WTC11 (cell line): ENCODE data around the gene ETV6. TPM values are rescaled to one million over a fixed set of nuclear protein-coding genes. Genes with fewer than 3 reads are reported as not detected.
A peak's percentile ranks its signal among the peaks of the same experiment; 100 is the strongest.

Experiments used
- ATAC-seq: fragments of 200-7000 bp; cut with Tn5 transposase; 2 replicates; pipeline ENCODE4 v1.10.0; 2021; ENCODE audit warnings: mild to moderate bottlenecking, moderate library complexity
- CTCF ChIA-PET: fragments of 300-600 bp; sonication (Branson Sonifier 250); formaldehyde crosslinking; loops from one replicate; lab custom pipeline; 2021; ENCODE audit warnings: antibody characterized with exemption; lab: Charles Lee
- POLR2A ChIA-PET: fragments of 350-600 bp; sonication (Branson Sonifier 250); formaldehyde crosslinking; loops from one replicate; lab custom pipeline; 2021; ENCODE audit warnings: antibody characterized with exemption; lab: Charles Lee
- DNase-seq: peaks from one replicate; pipeline ENCODE4 v3.0.0; 2021; ENCODE audit warnings: low spot score
- H3K27ac Mint-ChIP-seq: 2 replicates; pipeline ENCODE4 v1.8.0; 2021; ENCODE audit warnings: mixed read lengths
- H3K27me3 Mint-ChIP-seq: 2 replicates; pipeline ENCODE4 v1.8.0; 2021; ENCODE audit warnings: low read depth, mild to moderate bottlenecking, moderate library complexity, mixed read lengths
- H3K36me3 Mint-ChIP-seq: 2 replicates; pipeline ENCODE4 v1.8.0; 2021; ENCODE audit warnings: mixed read lengths
- H3K4me1 Mint-ChIP-seq: 2 replicates; pipeline ENCODE4 v1.8.0; 2022; ENCODE audit warnings: mixed read lengths
- H3K4me3 Mint-ChIP-seq: 2 replicates; pipeline ENCODE4 v1.8.0; 2021; ENCODE audit warnings: mild to moderate bottlenecking, moderate library complexity, mixed read lengths
- H3K9me3 Mint-ChIP-seq: 2 replicates; pipeline ENCODE4 v1.8.0; 2021; ENCODE audit warnings: mixed read lengths
- ARID4B ChIP-seq: sonication (generic); formaldehyde crosslinking; IDR thresholded peaks from 2 replicates; pipeline ENCODE4 v1.8.0; 2023; ENCODE audit warnings: missing genetic modification reagents, mild to moderate bottlenecking, borderline replicate concordance
- ATF2 ChIP-seq: sonication (generic); formaldehyde crosslinking; IDR thresholded peaks from 2 replicates; pipeline ENCODE4 v1.8.1; 2022; ENCODE audit warnings: low read depth, missing genetic modification reagents, borderline replicate concordance
- CREM ChIP-seq: sonication (generic); formaldehyde crosslinking; IDR thresholded peaks from 2 replicates; pipeline ENCODE4 v1.8.1; 2022; ENCODE audit warnings: mild to moderate bottlenecking, missing genetic modification reagents, moderate library complexity
- CTCF ChIP-seq: fragments of 200-600 bp; IDR thresholded peaks from 2 replicates; pipeline ENCODE4 v1.8.0; 2022; ENCODE audit warnings: antibody characterized with exemption
- ERG ChIP-seq: fragments of 250-450 bp; sonication (Bioruptor Pico); IDR thresholded peaks from 2 replicates; pipeline ENCODE4 v1.8.0; 2021; ENCODE audit warnings: mild to moderate bottlenecking
- GABPB1 ChIP-seq: sonication (generic); formaldehyde crosslinking; IDR thresholded peaks from 2 replicates; pipeline ENCODE4 v1.8.1; 2023; ENCODE audit warnings: mild to moderate bottlenecking, missing genetic modification reagents
- JAZF1 ChIP-seq: fragments of 250-450 bp; sonication (Bioruptor Pico); IDR thresholded peaks from 2 replicates; pipeline ENCODE4 v1.9.0; 2021; ENCODE audit warnings: moderate library complexity, mild to moderate bottlenecking, inconsistent platforms
- MAX ChIP-seq: sonication (generic); formaldehyde crosslinking; IDR thresholded peaks from 2 replicates; pipeline ENCODE4 v1.8.0; 2022; ENCODE audit warnings: mild to moderate bottlenecking, missing genetic modification reagents
- MLX ChIP-seq: sonication (generic); formaldehyde crosslinking; IDR thresholded peaks from 2 replicates; pipeline ENCODE4 v1.8.1; 2023; ENCODE audit warnings: mild to moderate bottlenecking, missing genetic modification reagents, moderate library complexity
- OVOL2 ChIP-seq: fragments of 250-450 bp; sonication (Bioruptor Pico); IDR thresholded peaks from 2 replicates; pipeline ENCODE4 v1.9.0; 2021; ENCODE audit warnings: mild to moderate bottlenecking, borderline replicate concordance
- PRDM15 ChIP-seq: sonication (generic); formaldehyde crosslinking; IDR thresholded peaks from 2 replicates; pipeline ENCODE4 v1.8.0; 2022; ENCODE audit warnings: missing genetic modification reagents
- TP53 ChIP-seq: sonication (generic); formaldehyde crosslinking; IDR thresholded peaks from 2 replicates; pipeline ENCODE4 v1.8.1; 2023; ENCODE audit warnings: mild to moderate bottlenecking, missing genetic modification reagents
- ZBTB21 ChIP-seq: sonication (generic); formaldehyde crosslinking; IDR thresholded peaks from 2 replicates; pipeline ENCODE4 v1.8.1; 2023; ENCODE audit warnings: mild to moderate bottlenecking, missing genetic modification reagents, borderline replicate concordance
- ZBTB43 ChIP-seq: sonication (generic); formaldehyde crosslinking; IDR thresholded peaks from 2 replicates; pipeline ENCODE4 v1.8.1; 2023; ENCODE audit warnings: mild to moderate bottlenecking, missing genetic modification reagents
- ZNF317 ChIP-seq: sonication (generic); formaldehyde crosslinking; IDR thresholded peaks from 2 replicates; pipeline ENCODE4 v1.8.1; 2023; ENCODE audit warnings: low read depth, mild to moderate bottlenecking, moderate library complexity, missing genetic modification reagents, borderline replicate concordance
- ZNF416 ChIP-seq: fragments of 250-450 bp; sonication (Bioruptor Pico); IDR thresholded peaks from 2 replicates; pipeline ENCODE4 v1.9.0; 2021; ENCODE audit warnings: mild to moderate bottlenecking, inconsistent platforms
- ZNF512 ChIP-seq: sonication (generic); formaldehyde crosslinking; IDR thresholded peaks from 2 replicates; pipeline ENCODE4 v1.8.1; 2022; ENCODE audit warnings: missing genetic modification reagents, borderline replicate concordance
- total RNA-seq: library from RNA; stranded (reverse); gene quantifications from 3 replicates; pipeline ENCODE4 v1.2.3, GENCODE V29; 2021

ETV6 gene
- total RNA-seq, 1 experiment from 2014 or later: 23.5 TPM

- ChIA-PET CTCF (no interaction called here), POLR2A (no interaction called here)
- peaks cover 15% of the 10 kb centered on the region for H3K4me1 Mint-ChIP-seq
- H3K4me3 Mint-ChIP-seq: no peak overlapping the region
- H3K36me3 Mint-ChIP-seq: no peaks in the 10 kb centered on the region
- H3K27me3 Mint-ChIP-seq: no peaks in the 10 kb centered on the region
- no peak overlapping the region for H3K27ac Mint-ChIP-seq
- TF ChIP-seq ERG (CRISPR knock-in tag): no peak
- ATAC-seq: no peak
- no peak for DNase-seq
- no peaks in the 10 kb centered on the region for H3K9me3 Mint-ChIP-seq
Measured at GRCh38 chr12:11713202-11713601, 63.7 kb downstream of the ETV6 start.

GRCh38 chr12:11714626-11715025, 65.2 kb downstream of the ETV6 start:
- H3K27ac Mint-ChIP-seq: peak overlapping the region; percentile 25; the same call in 1 of the 2 replicates
- TF ChIP-seq ZNF416 (CRISPR knock-in tag) (no peak), ZBTB21 (CRISPR knock-in tag) (no peak), ATF2 (no peak), JAZF1 (CRISPR knock-in tag) (no peak), ZBTB43 (CRISPR knock-in tag) (no peak), GABPB1 (CRISPR knock-in tag) (no peak), ARID4B (CRISPR knock-in tag) (no peak), ZNF317 (CRISPR knock-in tag) (no peak), MAX (CRISPR knock-in tag) (no peak), MLX (CRISPR knock-in tag) (no peak), CTCF (no peak), CREM (CRISPR knock-in tag) (no peak), PRDM15 (CRISPR knock-in tag) (no peak), ZNF512 (CRISPR knock-in tag) (no peak), TP53 (CRISPR knock-in tag) (no peak), OVOL2 (CRISPR knock-in tag) (no peak)
- H3K9me3 Mint-ChIP-seq: no peaks in the 10 kb centered on the region
- H3K27me3 Mint-ChIP-seq: no peaks in the 10 kb centered on the region
- CTCF ChIA-PET: interaction anchor here (0.6 kb wide), 1 partner anchor 110 kb away, joined by 3 read pairs; no protein-coding TSS in a partner anchor
- ATAC-seq: no peak
- H3K4me1 Mint-ChIP-seq: peaks cover 24% of the 10 kb centered on the region
- POLR2A ChIA-PET: no interaction called here
- no peak for DNase-seq
- no peak overlapping the region for H3K4me3 Mint-ChIP-seq
- H3K36me3 Mint-ChIP-seq: no peaks in the 10 kb centered on the region
